Measurements from ENCODE around the gene MPG. TPM values are rescaled to one million over a fixed set of nuclear protein-coding genes. Genes with fewer than 3 reads are reported as not detected.

MPG gene
- polyA plus RNA-seq, 1 of the 3 experiments (the other 2 are of a cell fraction) = 98.3 TPM

- TF ChIP-seq TEAD4 (IDR thresholded peaks at IDR 0.05; ENCODE audit: borderline replicate concordance, insufficient read depth) (no peak), GABPA (IDR thresholded peaks at IDR 0.05; ENCODE audit: low read depth) (no peak), NRF1 (IDR thresholded peaks at IDR 0.05; ENCODE audit: low read depth, low read length) (no peak), MEF2A (IDR thresholded peaks at IDR 0.05; ENCODE audit: borderline replicate concordance, low read depth) (no peak), RXRA (IDR thresholded peaks at IDR 0.05; ENCODE audit: borderline replicate concordance, low read depth) (no peak), FOSL2 (IDR thresholded peaks at IDR 0.05; ENCODE audit: borderline replicate concordance, low read depth) (no peak)
Measured at GRCh38 chr16:119835-120491, 41.9 kb downstream of the MPG start (continued).

GRCh38 chr16:120756-121155 is 42.7 kb downstream of the MPG start:
- no peaks in the 10 kb centered on the region for H3K9me2 ChIP-seq
- H3K4me2 ChIP-seq = no peak overlapping the region
- no peaks in the 10 kb centered on the region for H3K27me3 ChIP-seq (ENCODE audit: insufficient read depth)
- TF ChIP-seq CHD2 (IDR thresholded peaks at IDR 0.05; ENCODE audit: low read length, partially characterized antibody) = no peak
- TF ChIP-seq FOSL2 (IDR thresholded peaks at IDR 0.05; ENCODE audit: borderline replicate concordance, low read depth) = no peak
- no peak for TF ChIP-seq RFX5 (IDR thresholded peaks at IDR 0.05; ENCODE audit: low read length)
- no peak for TF ChIP-seq FOXM1 (IDR thresholded peaks at IDR 0.05; ENCODE audit: low read depth)
- no peak for TF ChIP-seq PBX3 (IDR thresholded peaks at IDR 0.05)
- no peak for TF ChIP-seq MXI1 (IDR thresholded peaks at IDR 0.05; ENCODE audit: low read depth, low read length)
- peaks cover 6% of the 10 kb centered on the region; the same call in 1 of the 2 replicates for H3K79me2 ChIP-seq (ENCODE audit: insufficient read depth)
- H4K20me1 ChIP-seq (ENCODE audit: insufficient read depth) = peaks cover 5% of the 10 kb centered on the region; the same call in 1 of the 2 replicates
- no peak overlapping the region for H3K27ac ChIP-seq (ENCODE audit: low read depth in 2 of 2, low read length in 1 of 2)
- H3K9me3 ChIP-seq = no peaks in the 10 kb centered on the region
- H2AFZ ChIP-seq (ENCODE audit: low read depth) = no peak overlapping the region
- peaks cover 0 to 6% of the 10 kb centered on the region in 2 experiments; a peak in 1 of 4 replicates for H3K4me1 ChIP-seq (ENCODE audit: control insufficient read depth in 1 of 2, insufficient read depth in 2 of 2, low read depth in 1 of 2, low read length in 1 of 2)
- no peaks in the 10 kb centered on the region for H3F3A ChIP-seq (replicated peaks; ENCODE audit: insufficient read depth)
- peaks cover 3% of the 10 kb centered on the region in 2 experiments for H3K36me3 ChIP-seq (replicated peaks in 1 of 2; ENCODE audit: control insufficient read depth in 1 of 2, insufficient read depth in 2 of 2, low read length in 1 of 2)
- ChIA-PET CTCF (interaction anchor here (6.0 kb wide), 1 partner anchor 14 kb away, joined by 88 read pairs; no protein-coding TSS in a partner anchor), POLR2A (no interaction called here)
- no peak overlapping the region for H3K9ac ChIP-seq
- H3K4me3 ChIP-seq (ENCODE audit: low read depth in 2 of 2, low read length in 1 of 2) = no peak overlapping the region
- 93% methylated on average over 2 of the region's 2 CpGs for WGBS (ENCODE audit: low lambda C conversion rate)
- DNase-seq = no peak

GRCh38 chr16:122361-122760 is 44.3 kb downstream of the MPG start:
- H4K20me1 ChIP-seq (ENCODE audit: insufficient read depth) = peaks cover 5% of the 10 kb centered on the region; the same call in 1 of the 2 replicates
- H3K27me3 ChIP-seq (ENCODE audit: insufficient read depth) = no peaks in the 10 kb centered on the region
- H3K27ac ChIP-seq (ENCODE audit: low read depth in 2 of 2, low read length in 1 of 2) = no peak overlapping the region
- H3F3A ChIP-seq (replicated peaks; ENCODE audit: insufficient read depth) = no peaks in the 10 kb centered on the region
- H3K4me2 ChIP-seq = no peak overlapping the region
- H3K79me2 ChIP-seq (ENCODE audit: insufficient read depth) = peaks cover 6% of the 10 kb centered on the region; the same call in 1 of the 2 replicates
- H3K9ac ChIP-seq = no peak overlapping the region
- no peak overlapping the region for H3K4me3 ChIP-seq (ENCODE audit: low read depth in 2 of 2, low read length in 1 of 2)
- H2AFZ ChIP-seq (ENCODE audit: low read depth) = no peak overlapping the region
- H3K9me3 ChIP-seq = no peaks in the 10 kb centered on the region
- no peak for DNase-seq
- peaks cover 0 to 6% of the 10 kb centered on the region in 2 experiments; a peak in 1 of 4 replicates for H3K4me1 ChIP-seq (ENCODE audit: control insufficient read depth in 1 of 2, insufficient read depth in 2 of 2, low read depth in 1 of 2, low read length in 1 of 2)
- no peaks in the 10 kb centered on the region for H3K36me3 ChIP-seq (replicated peaks in 1 of 2; ENCODE audit: control insufficient read depth in 1 of 2, insufficient read depth in 2 of 2, low read length in 1 of 2)
- WGBS (ENCODE audit: low lambda C conversion rate) = 100% methylated on average over 1 of the region's 1 CpG
- ChIA-PET CTCF (interaction anchor here (1.0 kb wide), 1 partner anchor 15 kb away, joined by 4 read pairs; no protein-coding TSS in a partner anchor), POLR2A (no interaction called here)
- H3K9me2 ChIP-seq = no peaks in the 10 kb centered on the region
- TF ChIP-seq EZH2phosphoT487 (IDR thresholded peaks at IDR 0.05; ENCODE audit: borderline replicate concordance, low read depth) (no peak), GABPA (IDR thresholded peaks at IDR 0.05; ENCODE audit: low read depth) (no peak), MAX (IDR thresholded peaks at IDR 0.05; ENCODE audit: low read depth) (no peak), REST (IDR thresholded peaks at IDR 0.05; ENCODE audit: low read depth, low read length) (no peak), SMC3 (IDR thresholded peaks at IDR 0.05; ENCODE audit: low read depth, low read length) (no peak), EP300 (IDR thresholded peaks at IDR 0.05; ENCODE audit: borderline replicate concordance in 1 of 2, low read depth in 1 of 2, low read length in 1 of 2) (no peak), GATA2 (CRISPR knock-in tag; IDR thresholded peaks at IDR 0.05) (no peak), FOSL2 (IDR thresholded peaks at IDR 0.05; ENCODE audit: borderline replicate concordance, low read depth) (no peak), CTCF (IDR thresholded peaks at IDR 0.05) (no peak)
